HG02938 (cell line): ENCODE measurements around the gene SYT17.

ENCODE experiments used
- ATAC-seq: cut with Tn5 transposase; IDR thresholded peaks from one replicate; pipeline ENCODE4 v1.9.1; 2021; ENCODE audit warnings: mild to moderate bottlenecking, moderate library complexity; ENCODE audit not compliant: unreplicated experiment

The SYT17 gene

DNA sequence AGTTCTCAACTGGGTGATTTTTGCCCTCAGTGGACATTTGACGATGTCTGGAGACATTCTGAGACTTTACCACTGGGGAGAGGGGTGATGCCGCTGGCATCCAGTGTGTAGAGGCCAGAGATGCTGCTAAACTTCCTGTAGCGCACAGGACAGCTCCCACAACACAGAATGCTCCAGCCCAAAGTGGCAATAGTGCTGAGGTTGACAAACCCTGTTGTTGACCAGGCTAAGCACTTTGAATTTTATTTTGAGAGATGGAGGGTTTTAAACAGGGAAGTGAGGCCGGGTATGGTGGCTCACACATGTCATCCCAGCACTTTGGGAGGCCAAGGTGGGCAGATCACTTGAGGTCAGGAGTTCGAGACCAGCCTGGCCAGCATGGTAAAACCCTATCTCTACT lies 44.0 kb downstream of the SYT17 start:
- no peak for ATAC-seq

DNA sequence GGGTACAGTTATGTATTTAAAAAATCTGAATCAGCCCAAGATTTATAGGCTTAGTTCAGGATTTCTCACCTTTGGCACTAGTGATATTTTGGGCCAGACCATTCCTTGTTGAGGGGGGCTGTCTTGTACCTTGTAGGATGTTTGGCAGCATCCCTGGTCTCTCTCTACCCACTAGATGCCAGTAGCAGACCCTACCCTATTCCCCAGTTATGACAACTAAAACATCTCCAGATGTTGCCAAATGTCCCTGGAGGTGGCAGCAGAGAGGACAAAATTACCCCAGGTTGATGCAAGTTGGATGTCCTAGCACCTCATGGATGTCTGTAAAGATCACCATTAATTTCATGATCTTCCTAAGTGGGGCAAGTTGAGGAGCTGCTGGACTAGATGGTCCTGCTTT lies 45.8 kb downstream of the SYT17 start:
- no peak for ATAC-seq

DNA sequence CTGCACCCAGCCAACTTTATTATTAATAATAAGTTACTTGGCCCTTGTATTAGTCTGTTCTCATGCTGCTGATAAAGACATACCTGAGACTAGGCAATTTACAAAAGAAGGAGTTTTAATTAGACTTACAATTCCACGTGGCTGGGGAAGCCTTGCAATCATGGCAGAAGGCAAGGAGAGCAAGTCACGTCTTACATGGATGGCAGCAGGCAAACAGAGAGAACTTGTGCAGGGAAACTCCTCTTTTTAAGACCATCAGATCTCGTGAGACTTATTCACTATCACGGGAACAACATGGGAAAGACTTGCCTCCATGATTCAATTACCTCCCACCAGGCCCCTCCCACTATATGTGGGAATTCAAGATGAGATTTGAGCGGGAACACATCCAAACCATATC lies 47.7 kb downstream of the SYT17 start:
- no peak for ATAC-seq

DNA sequence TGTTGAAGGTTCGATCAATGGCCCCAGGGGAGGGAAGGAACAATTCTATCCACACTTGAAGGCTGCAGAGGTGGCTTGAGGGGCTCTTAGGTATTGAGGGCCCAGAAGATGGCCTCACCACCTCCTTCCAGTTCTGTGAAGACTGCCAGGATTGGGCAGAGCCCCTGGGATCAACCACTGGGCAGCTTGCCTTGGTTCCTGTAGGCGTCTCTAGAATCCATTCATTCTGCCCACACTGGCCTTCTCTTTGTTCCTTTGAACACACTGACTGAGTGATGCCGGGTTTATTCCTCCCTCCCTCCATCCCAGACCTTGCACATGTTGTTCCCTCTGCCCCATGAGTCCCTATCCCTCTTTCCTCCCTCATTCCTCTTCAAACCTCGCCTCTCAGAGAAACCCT lies 50.5 kb downstream of the SYT17 start:
- no peak for ATAC-seq

DNA sequence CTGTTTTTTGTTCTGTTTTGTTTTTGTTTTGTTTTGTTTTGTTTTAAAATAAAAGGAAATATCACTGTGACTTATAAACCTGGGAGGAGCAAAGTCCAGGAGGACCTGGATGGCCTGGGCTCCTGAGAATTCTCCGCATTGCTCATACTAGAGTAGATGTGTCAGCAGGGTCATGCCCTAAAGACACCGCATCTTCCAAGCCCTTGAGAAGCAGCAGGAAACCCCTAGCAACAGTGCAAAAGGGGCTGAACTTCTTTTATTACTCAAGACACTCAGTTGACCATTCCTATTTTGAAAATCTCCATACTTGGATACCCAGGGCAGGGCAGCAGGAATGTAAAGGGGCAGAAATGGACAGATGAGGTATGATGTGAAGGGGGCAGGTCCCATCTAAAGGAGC lies 51.8 kb downstream of the SYT17 start:
- ATAC-seq = no peak

DNA sequence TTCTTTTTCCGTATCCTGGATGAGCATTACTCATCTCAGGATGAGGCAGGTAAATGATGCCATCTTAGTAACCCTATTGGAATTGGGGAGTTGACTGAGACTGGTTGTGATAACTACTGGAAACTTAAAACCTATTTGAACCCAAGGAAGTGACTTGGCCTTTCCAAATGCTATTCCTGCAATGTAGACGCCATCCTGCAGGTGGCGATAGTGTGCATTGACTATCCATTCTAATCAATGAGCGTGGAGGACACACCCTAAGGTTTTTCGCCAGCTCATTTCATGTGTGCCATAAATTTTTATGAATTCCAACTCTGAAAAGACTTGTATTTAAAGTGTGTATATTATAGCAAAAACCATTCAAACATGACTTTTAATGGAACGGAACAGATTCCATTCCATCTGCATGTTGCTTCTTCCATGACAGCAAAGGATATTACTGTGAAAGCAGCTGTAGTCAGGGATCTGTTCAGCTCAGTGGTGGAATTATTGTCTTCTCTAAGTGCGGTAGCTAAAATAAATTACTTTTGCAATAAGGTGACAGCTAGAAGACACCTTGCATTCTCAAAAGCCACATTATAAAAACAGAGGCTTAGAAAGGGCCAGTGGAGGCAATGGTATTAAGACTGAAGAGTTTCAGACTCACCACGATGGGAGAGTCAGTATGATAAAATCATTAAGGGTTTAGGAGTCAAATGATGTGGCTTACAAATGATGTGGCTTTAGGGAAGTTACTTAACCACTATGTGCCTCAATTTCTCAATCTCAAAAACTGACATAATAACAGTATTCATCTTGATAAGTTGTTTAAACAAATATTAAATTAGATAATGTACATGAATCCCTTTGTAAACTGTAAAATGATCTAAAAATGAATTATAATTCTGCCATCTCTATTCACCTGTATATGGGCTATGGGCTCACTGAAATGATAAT lies 55.5 kb downstream of the SYT17 start:
- no peak for ATAC-seq

DNA sequence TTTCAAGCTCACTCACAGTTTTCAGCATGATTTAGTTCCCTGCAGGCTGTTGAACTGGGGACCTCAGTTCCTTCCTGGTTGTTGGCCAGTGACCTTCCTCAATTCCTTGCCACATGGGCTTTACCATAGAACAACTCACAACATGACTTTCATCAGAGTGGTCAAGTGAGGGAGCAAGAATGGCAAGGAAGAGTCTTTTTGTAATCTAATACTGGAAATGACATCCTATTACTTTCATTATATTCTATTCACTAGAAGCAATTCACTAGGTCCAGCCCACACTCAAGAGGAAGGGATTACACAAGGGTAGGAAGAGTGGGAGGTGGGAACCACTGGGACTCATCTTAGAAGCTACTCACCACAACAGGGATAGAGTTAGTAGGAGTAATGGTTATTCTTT lies 57.6 kb downstream of the SYT17 start:
- no peak for ATAC-seq

DNA sequence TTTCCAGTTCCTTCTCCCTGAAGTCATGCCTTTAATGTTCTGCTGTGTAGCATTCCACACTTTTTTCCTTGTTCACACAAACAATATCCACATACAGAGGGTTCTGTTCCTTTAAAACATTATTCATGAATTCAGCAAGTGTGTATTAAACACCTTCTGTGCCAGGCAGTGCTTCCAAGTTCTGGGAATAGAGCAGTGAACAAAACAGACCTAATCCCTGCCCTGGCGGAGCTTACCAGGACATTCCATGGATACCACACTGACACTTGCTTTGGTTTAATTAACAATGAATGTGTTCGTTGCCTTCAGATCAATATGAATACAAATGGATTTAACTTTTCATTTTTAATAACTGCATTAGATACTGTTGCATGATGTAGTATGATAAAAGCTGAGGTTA lies 59.6 kb downstream of the SYT17 start:
- ATAC-seq = no peak

DNA sequence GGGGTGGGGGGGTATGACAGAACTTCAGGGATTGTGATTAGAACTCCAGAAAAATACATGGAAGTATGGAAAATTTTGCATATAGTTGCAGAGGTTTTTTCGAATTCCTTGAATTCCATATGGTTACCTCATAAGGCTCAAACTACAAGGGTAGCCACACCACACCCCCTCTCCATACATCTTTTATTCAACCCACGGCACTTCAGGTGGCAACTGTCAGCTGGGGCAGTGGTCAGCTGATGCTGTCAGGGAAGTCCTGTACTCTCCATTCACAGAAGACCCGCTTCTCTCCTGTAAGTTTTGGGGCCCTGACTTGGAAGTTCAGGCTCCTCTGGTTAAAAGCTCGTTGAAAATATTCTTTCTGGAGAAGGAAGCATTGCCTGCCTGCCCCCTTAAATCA lies 60.0 kb downstream of the SYT17 start:
- no peak for ATAC-seq

DNA sequence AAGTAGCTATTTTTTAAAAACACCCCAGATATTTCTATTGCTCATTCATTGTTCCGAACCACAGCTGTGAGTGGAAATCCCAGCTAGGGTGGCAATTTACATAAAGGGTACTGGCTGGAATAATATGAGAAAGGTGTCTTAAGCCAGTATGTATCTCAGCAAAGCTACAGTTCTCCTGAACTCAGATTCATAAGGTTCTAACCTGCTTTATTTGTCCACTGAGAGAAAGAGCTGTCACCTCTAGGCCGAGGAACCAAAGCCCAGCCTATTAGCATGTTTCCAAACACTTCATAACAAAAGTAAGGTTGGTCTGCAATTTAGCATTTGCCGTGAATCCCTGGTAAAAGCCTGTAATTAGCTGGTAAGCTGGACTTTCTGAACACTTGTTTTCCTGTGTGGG lies 60.5 kb downstream of the SYT17 start:
- no peak for ATAC-seq

DNA sequence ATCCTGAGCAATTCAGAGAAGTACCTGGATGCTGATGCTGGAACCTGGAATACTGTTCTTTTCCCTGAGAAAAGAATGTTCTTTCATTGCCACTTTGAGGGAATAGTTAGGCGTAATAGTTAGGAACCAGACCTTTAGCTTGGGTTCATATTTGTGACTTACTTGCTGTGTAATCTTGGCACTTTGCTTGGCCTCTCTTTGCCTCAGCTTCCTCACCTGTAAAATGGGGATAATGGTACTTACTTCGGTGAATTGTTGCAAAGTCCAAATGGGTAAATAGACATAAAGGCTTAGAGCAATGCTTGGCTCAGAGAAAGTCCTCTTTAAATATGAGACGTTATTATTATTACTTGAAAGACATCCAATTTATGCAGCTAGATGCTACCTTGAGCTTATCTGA lies 62.5 kb downstream of the SYT17 start:
- no peak for ATAC-seq

DNA sequence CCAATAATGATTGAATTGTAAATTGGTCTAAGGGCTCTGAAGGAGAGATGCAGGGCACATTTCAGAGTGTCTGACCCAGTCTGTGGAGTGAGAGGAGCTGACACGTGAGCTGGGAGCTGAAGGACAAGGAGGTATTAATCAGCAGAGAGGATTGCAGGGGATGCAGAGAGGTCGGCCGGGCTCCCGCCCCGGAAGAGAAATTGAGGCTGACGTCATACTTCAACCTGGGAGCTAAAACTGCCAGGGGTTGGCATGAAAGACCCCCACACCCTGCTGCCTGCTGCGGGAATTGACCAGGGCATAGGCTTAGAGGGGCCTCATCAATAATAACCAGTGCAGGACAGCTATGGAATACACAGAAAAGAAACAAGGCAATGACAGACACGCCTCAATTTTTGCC lies 63.8 kb downstream of the SYT17 start:
- ATAC-seq = no peak

DNA sequence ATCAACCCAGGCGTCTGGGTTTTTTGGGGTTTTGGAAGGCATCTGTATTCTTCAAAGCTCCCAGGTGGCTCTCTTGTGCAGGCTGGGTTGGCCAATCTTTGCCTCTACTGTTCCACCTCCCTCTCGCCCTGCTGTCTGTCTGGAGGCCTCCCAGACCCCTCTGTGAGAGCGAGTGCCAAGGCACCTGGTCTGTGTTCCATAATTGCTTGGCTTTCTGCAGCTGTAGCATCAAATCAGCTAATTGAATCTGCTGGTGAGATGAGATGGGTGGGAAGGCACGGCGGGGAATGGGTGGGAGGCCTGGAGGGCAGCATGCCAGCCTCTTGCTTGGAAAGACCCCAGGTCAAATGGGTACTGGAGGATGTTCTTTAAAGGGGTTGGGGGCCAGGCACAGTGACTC lies 64.9 kb downstream of the SYT17 start:
- ATAC-seq = no peak

DNA sequence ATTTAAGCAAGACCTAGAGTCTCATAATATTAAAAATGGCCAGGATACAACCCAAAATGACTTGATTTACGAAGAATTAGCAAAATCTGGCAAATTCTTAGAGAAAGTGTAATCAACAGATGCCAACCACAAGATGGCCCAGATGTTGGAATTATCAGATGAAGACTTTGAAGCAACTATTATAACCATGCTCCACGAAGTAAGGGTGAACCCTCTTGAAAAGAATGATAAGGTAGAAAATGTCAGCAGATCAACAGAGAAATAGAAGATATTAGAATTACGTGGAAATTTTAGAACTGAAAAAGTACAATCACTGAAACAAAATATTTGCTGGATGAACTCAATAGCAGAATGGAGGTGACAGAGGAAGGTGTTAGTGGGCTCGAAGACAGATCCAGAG lies 67.4 kb downstream of the SYT17 start:
- no peak for ATAC-seq

DNA sequence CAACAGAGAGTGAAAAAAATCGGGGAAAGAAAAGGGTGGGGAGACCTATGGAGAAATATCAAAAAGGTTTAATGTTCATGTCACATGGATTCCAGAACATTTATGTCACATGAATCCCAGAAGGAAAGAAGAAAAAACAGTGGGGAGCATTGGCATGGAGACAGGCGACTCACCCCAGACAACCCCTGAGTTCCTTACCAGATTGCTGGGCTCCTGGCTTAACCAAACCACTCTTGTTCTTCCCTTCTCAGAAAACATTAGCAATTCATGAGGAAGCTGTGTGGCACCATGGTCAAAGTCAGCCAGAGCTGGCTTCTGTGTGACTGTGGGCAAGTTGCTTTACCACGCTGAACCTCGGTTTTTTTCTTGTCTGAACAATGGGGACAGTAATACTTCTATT lies 67.8 kb downstream of the SYT17 start:
- ATAC-seq = no peak

DNA sequence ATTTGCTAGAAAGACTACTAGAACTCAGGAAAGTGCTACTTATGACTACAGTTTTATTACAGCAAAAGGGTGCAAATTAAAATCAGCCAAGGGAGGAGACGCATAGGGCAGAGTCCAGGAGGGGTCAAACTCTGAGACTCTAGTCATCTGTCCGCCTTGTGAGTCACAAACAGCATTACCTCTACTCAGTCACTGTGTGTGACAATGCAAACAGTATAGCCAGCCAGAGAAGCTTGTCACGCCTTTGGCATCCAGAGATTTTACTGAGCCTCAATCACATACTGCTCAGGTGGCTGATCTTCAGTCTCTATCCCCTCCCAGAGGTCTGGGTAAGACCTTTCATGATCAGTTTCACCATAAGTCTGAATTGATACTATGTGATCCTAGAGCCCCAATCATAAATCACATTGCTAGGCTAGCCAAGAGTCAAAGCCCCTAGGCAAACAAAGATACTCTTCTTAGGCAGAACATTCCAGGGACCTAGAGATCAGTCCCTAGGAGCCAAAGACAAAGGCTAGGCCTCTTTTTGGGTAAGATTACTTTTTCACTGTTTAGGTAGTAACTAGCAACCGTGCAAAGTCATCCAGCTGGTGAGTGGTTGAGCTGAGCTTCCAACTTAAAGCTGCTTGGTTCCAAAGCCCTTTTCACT lies 68.6 kb downstream of the SYT17 start:
- no peak for ATAC-seq

DNA sequence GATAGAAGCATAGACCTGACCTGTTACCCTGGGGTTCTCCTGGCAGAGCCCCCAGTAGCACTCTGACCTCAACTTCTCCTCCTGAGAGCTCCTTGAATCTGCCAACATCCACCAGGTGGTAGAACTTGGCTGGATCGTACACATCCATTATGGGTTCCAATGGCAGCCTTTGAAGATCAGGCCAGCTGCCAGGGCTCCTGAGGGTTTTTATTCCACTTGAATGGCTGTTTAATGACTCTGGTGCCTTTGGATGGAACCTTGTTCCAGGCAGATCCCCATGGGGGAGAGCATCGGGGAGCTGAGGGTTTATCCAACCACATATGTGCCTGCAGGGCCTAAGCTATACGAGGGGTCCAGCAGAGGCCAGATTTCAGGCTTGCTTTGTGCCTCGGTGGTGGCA lies 70.4 kb downstream of the SYT17 start:
- ATAC-seq = no peak

DNA sequence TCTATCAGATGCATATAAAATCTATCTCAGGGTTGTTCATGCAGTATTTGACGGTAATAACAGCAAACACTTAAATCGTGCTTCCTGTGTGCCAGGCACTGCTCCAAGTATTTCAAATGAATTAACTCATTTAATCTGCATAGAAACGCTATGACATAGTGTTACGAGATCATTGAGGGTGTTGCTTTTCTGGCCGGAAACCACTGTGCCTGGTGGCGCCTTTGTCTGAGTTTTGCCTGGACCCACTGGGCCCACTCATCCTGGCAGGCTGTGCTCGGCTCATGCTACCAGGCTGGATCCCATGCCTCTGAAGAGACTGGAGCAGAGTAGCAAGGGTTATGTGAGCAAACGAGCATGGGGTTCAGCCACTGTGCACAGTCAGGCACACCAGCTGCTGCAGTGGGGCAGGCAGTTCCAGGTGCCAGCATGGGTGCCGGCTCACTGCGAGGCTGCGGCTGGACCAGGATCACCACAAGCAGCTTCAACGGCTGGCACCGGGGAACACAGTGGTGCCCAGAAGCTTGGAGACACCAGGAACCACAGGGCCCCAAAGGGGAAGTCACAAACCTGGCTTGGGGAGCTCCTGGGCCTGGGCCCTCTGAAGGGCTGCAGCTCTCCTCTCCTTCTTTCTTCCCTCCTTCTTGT lies 71.6 kb downstream of the SYT17 start:
- no peak for ATAC-seq

DNA sequence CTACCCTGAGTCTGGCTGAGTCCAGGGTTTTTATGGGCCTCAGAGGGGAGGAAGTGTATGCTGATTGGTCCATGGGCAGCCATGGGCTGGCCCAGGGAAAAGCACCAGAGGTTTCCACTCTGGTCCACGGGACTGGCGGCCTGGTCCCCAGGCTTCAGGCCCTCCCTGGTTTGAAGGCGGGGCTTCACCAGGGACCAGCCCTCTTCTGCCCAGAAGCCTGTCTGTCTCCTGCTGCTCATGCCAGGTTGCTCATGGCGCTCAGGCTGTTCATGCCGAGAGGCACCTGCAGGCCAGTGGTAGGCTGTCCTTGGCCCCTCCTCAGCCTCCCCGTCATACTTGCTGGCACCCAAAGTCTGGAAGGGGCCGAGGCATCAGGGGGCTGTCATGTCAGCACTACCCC lies 72.5 kb downstream of the SYT17 start:
- no peak for ATAC-seq

DNA sequence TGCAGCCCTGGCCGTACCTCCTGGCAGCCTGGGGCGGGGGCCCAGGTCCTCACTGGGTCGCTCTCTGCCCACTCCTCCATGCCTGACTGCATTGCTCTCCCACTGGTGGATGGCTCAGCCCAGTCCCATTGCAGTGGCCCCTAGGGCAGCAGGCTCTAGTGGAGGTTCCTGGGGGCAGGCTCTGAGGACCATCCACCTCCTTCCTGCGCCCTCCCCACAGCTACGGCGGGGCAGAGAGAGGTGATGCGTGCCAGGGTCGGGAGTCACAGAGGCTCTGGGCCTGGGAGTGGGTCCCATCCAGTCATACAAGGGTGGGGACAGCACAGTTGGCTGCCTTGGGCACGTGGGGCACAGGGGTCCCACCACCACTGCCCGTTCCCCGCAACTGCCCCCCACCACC lies 73.5 kb downstream of the SYT17 start:
- ATAC-seq = no peak

DNA sequence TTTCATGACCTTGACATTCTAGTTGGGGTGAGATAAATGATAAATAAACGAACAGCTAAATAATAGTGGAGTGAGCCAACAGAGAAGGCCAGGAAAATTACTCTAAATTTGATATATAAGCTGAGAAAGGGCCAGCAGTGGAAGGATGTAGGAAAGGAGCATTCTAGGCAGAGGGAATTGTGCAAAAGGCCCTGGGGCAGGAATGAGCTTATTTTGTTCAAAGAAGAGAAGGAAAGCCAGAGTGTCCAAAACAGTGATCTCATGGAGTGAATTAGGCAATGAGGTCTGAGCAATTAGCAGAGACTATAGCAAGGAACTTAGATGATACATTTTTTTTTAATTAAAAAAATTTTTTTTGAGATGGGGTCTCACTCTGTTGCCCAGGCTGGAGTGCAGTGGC lies 74.1 kb downstream of the SYT17 start:
- ATAC-seq = no peak

DNA sequence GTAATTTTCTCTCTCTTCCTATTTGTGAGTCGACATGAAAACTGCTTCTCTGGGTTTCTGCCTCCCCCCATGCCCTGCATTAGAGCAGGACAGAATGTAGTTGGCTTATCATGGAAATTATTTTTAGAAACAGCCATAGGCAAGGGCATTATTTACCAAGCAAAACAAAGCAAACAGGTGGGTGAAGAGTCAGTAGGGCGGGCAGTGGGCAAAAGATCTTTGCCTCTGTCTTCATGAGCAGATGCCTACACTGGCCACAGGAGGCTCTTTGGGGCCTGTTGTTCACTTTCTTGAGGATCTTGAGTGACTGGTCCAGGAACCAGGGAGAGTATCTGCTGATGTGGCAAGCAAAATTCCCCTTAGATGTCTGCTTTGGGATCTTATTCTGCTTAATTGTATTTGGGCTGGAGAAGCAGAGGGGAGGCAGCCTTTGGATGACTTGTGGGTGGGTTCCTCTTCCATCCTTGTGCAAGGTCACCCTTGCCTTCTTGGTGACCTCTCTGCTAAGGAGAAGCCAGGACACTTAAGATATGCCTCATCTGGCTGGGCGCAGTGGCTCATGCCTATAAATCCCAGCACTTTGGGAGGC lies 75.0 kb downstream of the SYT17 start:
- no peak for ATAC-seq
